ENCODE results near the gene TNS1.

TNS1 gene

GRCh38 chr2:217979151-217979811, 23.5 kb downstream of the TNS1 start:
- no peak for DNase-seq

- no peak for DNase-seq
These were observed 24.2 kb downstream of the TNS1 start for GRCh38 chr2:217978536-217979150.

- DNase-seq, result no peak
These were observed 24.8 kb downstream of the TNS1 start for GRCh38 chr2:217977840-217978535.

- DNase-seq, result no peak
These were observed 26.5 kb downstream of the TNS1 start for GRCh38 chr2:217976301-217976700.

- DNase-seq, result no peak
These were observed 27.2 kb downstream of the TNS1 start for GRCh38 chr2:217975626-217976025.

- DNase-seq, result no peak
These were observed 28.3 kb downstream of the TNS1 start for GRCh38 chr2:217974389-217975005.

GRCh38 chr2:217973008-217973787, 29.6 kb downstream of the TNS1 start:
- no peak for DNase-seq

- no peak for DNase-seq
These were observed 30.3 kb downstream of the TNS1 start for GRCh38 chr2:217972490-217972889.

- DNase-seq, result no peak
These were observed 30.8 kb downstream of the TNS1 start for GRCh38 chr2:217972037-217972436.

GRCh38 chr2:217971166-217971565, 31.6 kb downstream of the TNS1 start:
- no peak for DNase-seq

GRCh38 chr2:217970206-217970605, 32.6 kb downstream of the TNS1 start:
- no peak for DNase-seq

- no peak for DNase-seq
These were observed 33.2 kb downstream of the TNS1 start for GRCh38 chr2:217969588-217969987.

- DNase-seq, result no peak
These were observed 34.8 kb downstream of the TNS1 start for GRCh38 chr2:217968023-217968422.

GRCh38 chr2:217966423-217967070, 36.2 kb downstream of the TNS1 start:
- no peak for DNase-seq

- no peak for DNase-seq
These were observed 38.3 kb downstream of the TNS1 start for GRCh38 chr2:217964275-217965161.

- no peak for DNase-seq
These were observed 42.4 kb downstream of the TNS1 start for GRCh38 chr2:217960351-217960750.

GRCh38 chr2:217959723-217960122, 43.1 kb downstream of the TNS1 start:
- no peak for DNase-seq

GRCh38 chr2:217958884-217959225, 43.9 kb downstream of the TNS1 start:
- DNase-seq, result no peak

GRCh38 chr2:217958206-217958883, 44.5 kb downstream of the TNS1 start:
- DNase-seq, result no peak

GRCh38 chr2:217956586-217957457, 46.0 kb downstream of the TNS1 start:
- no peak for DNase-seq
